Left lung (tissue), 10 donors: ENCODE results near the gene VAC14. TPM values are rescaled to one million over a fixed set of nuclear protein-coding genes. Genes with fewer than 3 reads are reported as not detected.

Experiments
- ATAC-seq: fragments of 200-7000 bp; cut with Tn5 transposase; one replicate; pipeline ENCODE4 v1.9.1; 2020; ENCODE audit warnings: moderate library complexity
- DNase-seq, 4 donors: peaks; one replicate each; pipeline ENCODE4 v3.0.0-alpha.2; 2013 to 2020
- H3K27ac ChIP-seq, 2 donors: fragments of 200-600 bp; sonication (generic) in 1 of 2; one replicate each; pipeline versions ENCODE4 v1.5.0 to v1.8.0; 2020 to 2021
- H3K27me3 ChIP-seq, 2 donors: fragments of 200-600 bp; sonication (generic) in 1 of 2; one replicate each; pipeline versions ENCODE4 v1.5.0 to v1.8.0; 2020 to 2021
- H3K36me3 ChIP-seq, 2 donors: fragments of 200-600 bp; sonication (generic) in 1 of 2; one replicate each; pipeline versions ENCODE4 v1.5.0 to v1.8.0; 2020 to 2021
- H3K4me1 ChIP-seq, 2 donors: fragments of 200-600 bp; one replicate each; pipeline ENCODE4 v1.8.0; 2021
- H3K4me3 ChIP-seq, 2 donors: fragments of 200-600 bp; sonication (generic) in 1 of 2; one replicate each; pipeline versions ENCODE4 v1.5.0 to v1.8.0; 2020 to 2021; ENCODE audit warnings: mild to moderate bottlenecking in 1 of 2
- H3K9me3 ChIP-seq, 2 donors: fragments of 200-600 bp; sonication (generic) in 1 of 2; one replicate each; pipeline versions ENCODE4 v1.5.0 to v1.8.0; 2020 to 2021
- CTCF ChIP-seq, 2 donors: fragments of 200-600 bp; sonication (generic) in 1 of 2; IDR thresholded peaks; one replicate each; pipeline versions ENCODE4 v1.5.0 to v1.8.0; 2021; ENCODE audit warnings: antibody characterized with exemption in 2 of 2
- intact Hi-C, 2 donors: fragments of 100-400 bp; cut with DNase I; formaldehyde crosslinking; loops; one replicate each; pipeline versions ENCODE4 v1.11.2 to v1.14.2; 2022
- polyA plus RNA-seq, 6 donors: library from polyadenylated mRNA; unstranded; fragments of 120-200 nt; gene quantifications; one replicate each; pipeline ENCODE4 v1.2.1, GENCODE V29; 2013; ENCODE audit not compliant: insufficient read length in 6 of 6
- total RNA-seq, 2 donors: library from RNA; stranded (reverse); fragmentation: NEBNext Ultra II Directional; extraction: Animal tissue kit (Norgen Biotek cat#: 25700); gene quantifications; one replicate each; pipeline ENCODE4 v1.2.1, GENCODE V29; 2021
- donor health status: DM: no; HTN: yes; CAD: no.
- donor health status: DM: no; HTN: no; CAD: no.

The VAC14 gene
- total and polyA plus RNA-seq, 8 donors = 22.2 to 53.2 (median 29.2) TPM

DNA sequence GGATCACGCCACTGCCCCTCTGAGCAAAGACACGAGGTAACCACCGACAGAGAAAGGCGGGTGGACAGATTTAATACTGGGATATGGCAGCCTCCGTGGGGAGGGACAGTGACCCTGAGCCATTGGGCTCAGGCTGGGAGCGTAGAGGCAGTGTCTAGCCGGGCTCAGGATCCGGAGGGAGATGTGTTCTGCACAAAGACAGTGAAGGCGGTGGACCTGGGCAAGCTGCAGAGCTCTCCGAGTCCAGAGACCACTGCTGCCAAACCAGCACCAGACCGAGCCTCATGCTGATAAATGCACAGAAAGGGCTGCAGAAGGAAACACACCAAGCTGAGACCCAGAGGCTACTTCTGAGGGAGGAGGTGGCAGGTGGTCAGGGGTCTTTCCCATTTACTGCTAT lies 88.6 kb downstream of the VAC14 start:
- no peak for DNase-seq
- no peaks in the 10 kb centered on the region for H3K9me3 ChIP-seq
- H3K36me3 ChIP-seq = peaks cover 0 to 11% of the 10 kb centered on the region in 2 donors
- H3K27ac ChIP-seq = no peak overlapping the region
- H3K4me1 ChIP-seq = peaks cover 20 to 40% of the 10 kb centered on the region in 2 donors
- intact Hi-C loops = no loop called here
- no peak for ATAC-seq
- no peak overlapping the region for H3K4me3 ChIP-seq
- TF ChIP-seq CTCF (IDR thresholded peaks at IDR 0.05) = no peak
- no peaks in the 10 kb centered on the region for H3K27me3 ChIP-seq

GRCh38 chr16:70711211-70712031 lies 89.5 kb downstream of the VAC14 start:
- intact Hi-C loops = no loop called here
- ATAC-seq (peak; percentile 38), DNase-seq (no peak)
- Histone ChIP-seq H3K27ac (peak overlapping the region in 1 of 2 donors; percentile 18), H3K27me3 (no peaks in the 10 kb centered on the region), H3K4me3 (no peak overlapping the region), H3K4me1 (peaks cover 27 to 48% of the 10 kb centered on the region in 2 donors), H3K9me3 (no peaks in the 10 kb centered on the region), H3K36me3 (peaks cover 0 to 11% of the 10 kb centered on the region in 2 donors)
- no peak for TF ChIP-seq CTCF (IDR thresholded peaks at IDR 0.05)

DNA sequence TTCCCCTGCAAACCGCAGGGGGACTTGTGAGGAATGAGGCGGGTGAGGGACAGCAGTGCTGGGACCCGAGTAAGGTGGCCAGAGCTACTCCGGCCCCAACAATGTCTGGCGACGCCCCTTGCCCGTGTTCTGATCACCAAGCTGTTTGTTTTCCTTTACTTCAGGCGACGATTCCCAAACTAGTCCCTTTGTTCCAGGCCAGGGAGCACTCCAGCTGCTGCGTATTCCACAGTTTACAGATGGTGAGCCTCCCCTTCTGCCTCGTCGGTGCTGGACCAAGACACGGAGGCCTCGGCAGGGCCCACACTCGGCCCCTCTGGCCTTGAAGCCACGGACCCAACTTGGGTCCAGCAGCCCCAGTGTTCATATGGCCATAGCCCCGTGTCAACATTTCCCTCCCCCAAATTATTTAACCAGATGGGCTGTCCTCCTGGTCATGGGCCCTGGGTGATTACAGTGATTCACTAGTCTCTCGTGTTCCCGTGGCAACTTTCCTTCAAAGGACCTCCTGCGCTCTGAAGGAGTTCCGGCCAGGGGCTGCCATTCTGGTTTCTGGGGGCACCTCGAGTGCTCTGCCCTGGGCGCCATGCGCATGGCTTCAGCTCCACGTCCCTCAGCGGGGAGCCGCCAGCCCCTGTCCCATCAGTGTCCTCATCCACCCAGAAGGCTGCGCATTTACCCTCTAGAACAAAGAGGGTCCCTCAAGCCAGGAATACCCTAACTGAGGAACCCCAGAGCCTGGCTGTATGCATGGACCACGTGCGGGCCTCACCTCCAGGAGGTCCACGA lies 90.3 kb downstream of the VAC14 start:
- intact Hi-C loops = no loop called here
- Histone ChIP-seq H3K4me1 (peaks cover 21 to 40% of the 10 kb centered on the region in 2 donors), H3K36me3 (peaks cover 0 to 11% of the 10 kb centered on the region in 2 donors), H3K27me3 (no peaks in the 10 kb centered on the region), H3K27ac (peak overlapping the region in 1 of 2 donors; percentile 24), H3K9me3 (no peaks in the 10 kb centered on the region), H3K4me3 (no peak overlapping the region)
- TF ChIP-seq CTCF (IDR thresholded peaks at IDR 0.05) = no peak
- no peak for ATAC-seq
- no peak for DNase-seq

- peak overlapping the region in 1 of 2 donors; percentile 24 for H3K27ac ChIP-seq
- ATAC-seq (no peak), DNase-seq (no peak)
- intact Hi-C loops = no loop called here
- H3K27me3 ChIP-seq = no peaks in the 10 kb centered on the region
- H3K4me3 ChIP-seq = no peak overlapping the region
- no peaks in the 10 kb centered on the region for H3K9me3 ChIP-seq
- H3K4me1 ChIP-seq = peaks cover 14 to 33% of the 10 kb centered on the region in 2 donors
- H3K36me3 ChIP-seq = peaks cover 0 to 11% of the 10 kb centered on the region in 2 donors
- TF ChIP-seq CTCF (IDR thresholded peaks at IDR 0.05) = no peak
Measured at GRCh38 chr16:70709942-70710341, 91.0 kb downstream of the VAC14 start.

DNA sequence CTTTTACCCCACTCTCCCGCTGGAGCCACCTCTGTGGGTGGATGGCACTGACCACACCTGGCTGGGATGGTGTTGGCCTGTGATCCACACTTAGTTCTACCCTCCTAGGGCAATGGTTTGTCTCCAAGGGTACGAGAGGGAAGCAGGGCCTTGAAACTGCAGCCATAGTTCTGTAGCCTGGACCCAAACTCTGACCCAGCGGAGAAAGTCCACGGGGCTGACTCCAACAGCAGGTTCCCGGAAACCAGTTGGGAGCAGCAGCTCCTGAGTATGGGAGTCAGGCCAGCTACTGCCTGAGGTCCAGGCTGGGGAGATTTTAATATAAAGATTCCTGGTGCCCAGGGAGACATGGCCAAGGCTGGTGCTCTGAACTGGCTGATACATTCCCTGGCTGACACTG lies 91.5 kb downstream of the VAC14 start:
- DNase-seq (no peak), ATAC-seq (no peak)
- intact Hi-C loops = no loop called here
- Histone ChIP-seq H3K4me1 (peaks cover 10 to 28% of the 10 kb centered on the region in 2 donors), H3K27ac (peak overlapping the region in 1 of 2 donors; percentile 24), H3K36me3 (peaks cover 0 to 11% of the 10 kb centered on the region in 2 donors), H3K27me3 (no peaks in the 10 kb centered on the region), H3K9me3 (no peaks in the 10 kb centered on the region), H3K4me3 (no peak overlapping the region)
- TF ChIP-seq CTCF (IDR thresholded peaks at IDR 0.05) = no peak
